Uterus (tissue), 4 donors: ENCODE data around the gene SPATA31C1. TPM values are rescaled to one million over a fixed set of nuclear protein-coding genes. Genes with fewer than 3 reads are reported as not detected.

Experiments used
- DNase-seq, 2 donors: peaks; one replicate each; pipeline ENCODE4 v3.0.0-alpha.2; 2019 to 2020
- H3K27ac ChIP-seq, 2 donors: fragments of 200-600 bp; sonication (generic); 1 replicate in 1 of 2; 2 replicates in 1 of 2; pipeline ENCODE4 v1.5.1; 2016 to 2018
- H3K27me3 ChIP-seq, 2 donors: fragments of 200-600 bp; sonication (generic); one replicate each; pipeline ENCODE4 v1.5.1; 2018 to 2019; ENCODE audit warnings: control low read depth in 1 of 2
- H3K36me3 ChIP-seq, 2 donors: fragments of 200-600 bp; sonication (generic); one replicate each; pipeline ENCODE4 v1.5.1; 2019; ENCODE audit warnings: control low read depth in 1 of 2
- H3K4me1 ChIP-seq, 2 donors: fragments of 200-600 bp; sonication (generic); one replicate each; pipeline ENCODE4 v1.5.1; 2018 to 2019; ENCODE audit warnings: control low read depth in 1 of 2
- H3K4me3 ChIP-seq, 2 donors: fragments of 200-600 bp; sonication (generic); 1 replicate in 1 of 2; 2 replicates in 1 of 2; pipeline ENCODE4 v1.5.1; 2018 to 2019; ENCODE audit warnings: mild to moderate bottlenecking in 1 of 2
- H3K9me3 ChIP-seq, 2 donors: fragments of 200-600 bp; sonication (generic); one replicate each; pipeline ENCODE4 v1.5.1; 2019; ENCODE audit warnings: control low read depth in 1 of 2
- CTCF ChIP-seq, 4 experiments: fragments of 200-600 bp in 2 of 4; fragments of 450-650 bp in 2 of 4; sonication (generic) in 2 of 4; IDR thresholded peaks; one replicate each; pipeline ENCODE4 v1.5.1; 2016 to 2019; ENCODE audit warnings: antibody characterized with exemption in 4 of 4, mild to moderate bottlenecking in 2 of 4, moderate library complexity in 1 of 4
- POLR2A ChIP-seq, 2 donors: fragments of 450-650 bp; IDR thresholded peaks; one replicate each; pipeline ENCODE4 v1.6.1; 2016; ENCODE audit warnings: antibody characterized with exemption in 2 of 2, mild to moderate bottlenecking in 1 of 2, moderate library complexity in 1 of 2
- intact Hi-C: fragments of 100-400 bp; cut with DNase I; formaldehyde crosslinking; loops from one replicate; pipeline ENCODE4 v1.15.1; 2023; ENCODE audit warnings: low total_unique reads
- total RNA-seq, 4 donors: library from RNA; depleted of rRNA in 3 of 4; stranded (reverse); fragments of >200 nt in 3 of 4; gene quantifications; one replicate each; pipeline versions ENCODE4 v1.1.0 to v1.2.4, GENCODE V29; 2014 to 2023
- donor health status: DM: yes; HTN: yes; CAD: no.

Gene SPATA31C1
- total RNA-seq, 4 donors from 2014 or later = 0.21 TPM; not detected in 3

- TF ChIP-seq POLR2A (IDR thresholded peaks at IDR 0.05) (no peak), CTCF (IDR thresholded peaks at IDR 0.05) (no peak)
- no peaks in the 10 kb centered on the region for H3K36me3 ChIP-seq
- H3K27ac ChIP-seq = no peak overlapping the region
- H3K4me1 ChIP-seq = no peaks in the 10 kb centered on the region
- intact Hi-C loops = no loop called here
- no peaks in the 10 kb centered on the region for H3K9me3 ChIP-seq
- no peak for DNase-seq
- no peak overlapping the region for H3K4me3 ChIP-seq
- H3K27me3 ChIP-seq = no peaks in the 10 kb centered on the region
Measured at GRCh38 chr9:87886933-87887505, 30.7 kb upstream of the SPATA31C1 start.

GRCh38 chr9:87887661-87888480 lies 29.9 kb upstream of the SPATA31C1 start:
- H3K36me3 ChIP-seq = no peaks in the 10 kb centered on the region
- no peak overlapping the region for H3K27ac ChIP-seq
- TF ChIP-seq CTCF (IDR thresholded peaks at IDR 0.05) (no peak), POLR2A (IDR thresholded peaks at IDR 0.05) (no peak)
- H3K4me1 ChIP-seq = no peaks in the 10 kb centered on the region
- no peak overlapping the region for H3K4me3 ChIP-seq
- intact Hi-C loops = no loop called here
- no peaks in the 10 kb centered on the region for H3K27me3 ChIP-seq
- no peaks in the 10 kb centered on the region for H3K9me3 ChIP-seq
- DNase-seq = no peak

GRCh38 chr9:87888501-87888900 lies 29.3 kb upstream of the SPATA31C1 start:
- H3K27ac ChIP-seq = no peak overlapping the region
- H3K4me3 ChIP-seq = no peak overlapping the region
- H3K36me3 ChIP-seq = no peaks in the 10 kb centered on the region
- no peak for DNase-seq
- H3K9me3 ChIP-seq = no peaks in the 10 kb centered on the region
- H3K27me3 ChIP-seq = no peaks in the 10 kb centered on the region
- H3K4me1 ChIP-seq = no peaks in the 10 kb centered on the region
- no peak for TF ChIP-seq CTCF (IDR thresholded peaks at IDR 0.05)
- TF ChIP-seq POLR2A (IDR thresholded peaks at IDR 0.05) = no peak
- intact Hi-C loops = no loop called here

GRCh38 chr9:87889065-87889881 lies 28.5 kb upstream of the SPATA31C1 start:
- Histone ChIP-seq H3K27ac (no peak overlapping the region), H3K36me3 (no peaks in the 10 kb centered on the region), H3K9me3 (no peaks in the 10 kb centered on the region), H3K4me3 (no peak overlapping the region), H3K27me3 (no peaks in the 10 kb centered on the region), H3K4me1 (no peaks in the 10 kb centered on the region)
- TF ChIP-seq CTCF (IDR thresholded peaks at IDR 0.05) (no peak), POLR2A (IDR thresholded peaks at IDR 0.05) (no peak)
- intact Hi-C loops = no loop called here
- DNase-seq = no peak

- no peaks in the 10 kb centered on the region for H3K9me3 ChIP-seq
- DNase-seq = no peak
- no peaks in the 10 kb centered on the region for H3K4me1 ChIP-seq
- H3K4me3 ChIP-seq = no peak overlapping the region
- TF ChIP-seq POLR2A (IDR thresholded peaks at IDR 0.05) (no peak), CTCF (IDR thresholded peaks at IDR 0.05) (no peak)
- H3K27ac ChIP-seq = no peak overlapping the region
- no peaks in the 10 kb centered on the region for H3K36me3 ChIP-seq
- H3K27me3 ChIP-seq = no peaks in the 10 kb centered on the region
- intact Hi-C loops = no loop called here
Measured at GRCh38 chr9:87889882-87890252, 27.9 kb upstream of the SPATA31C1 start.
